Measurements from ENCODE around the gene TSPAN14. TPM values are rescaled to one million over a fixed set of nuclear protein-coding genes. Genes with fewer than 3 reads are reported as not detected.

TSPAN14 gene
- total and polyA plus RNA-seq, 2 of the 13 experiments (the other 11 are each of a cell fraction or from before 2014, with no cell fraction given): 24.1 to 80.6 TPM

DNA sequence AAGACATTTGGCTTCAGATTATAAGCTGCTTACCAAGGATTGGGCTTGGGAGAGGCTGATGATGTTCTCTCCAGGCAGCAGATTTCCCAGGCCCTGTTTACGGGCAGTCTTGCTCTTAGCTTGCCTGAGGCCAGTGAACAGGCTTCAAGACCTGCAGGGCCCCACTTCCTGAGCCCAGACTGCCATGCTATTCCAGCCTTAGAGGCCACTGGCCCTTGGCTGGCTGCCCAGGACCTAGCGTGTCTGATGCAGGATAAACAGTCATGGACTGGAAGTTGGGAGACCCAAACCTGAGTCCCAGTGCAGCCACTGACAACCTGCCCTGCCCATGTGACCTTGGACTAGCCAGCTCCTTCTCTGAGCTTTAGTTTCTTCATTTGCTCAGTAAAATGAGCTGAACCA lies 42.8 kb upstream of the TSPAN14 start (continued):
- TF ChIP-seq ELF4 (CRISPR knock-in tag; IDR thresholded peaks at IDR 0.05; ENCODE audit: borderline replicate concordance): no peak
- TF ChIP-seq JUN (CRISPR knock-in tag; IDR thresholded peaks at IDR 0.05): no peak
- TF ChIP-seq RBM22 (optimal IDR thresholded peaks at IDR 0.05; ENCODE audit: low read length): no peak
- TF ChIP-seq, protein P1, sequence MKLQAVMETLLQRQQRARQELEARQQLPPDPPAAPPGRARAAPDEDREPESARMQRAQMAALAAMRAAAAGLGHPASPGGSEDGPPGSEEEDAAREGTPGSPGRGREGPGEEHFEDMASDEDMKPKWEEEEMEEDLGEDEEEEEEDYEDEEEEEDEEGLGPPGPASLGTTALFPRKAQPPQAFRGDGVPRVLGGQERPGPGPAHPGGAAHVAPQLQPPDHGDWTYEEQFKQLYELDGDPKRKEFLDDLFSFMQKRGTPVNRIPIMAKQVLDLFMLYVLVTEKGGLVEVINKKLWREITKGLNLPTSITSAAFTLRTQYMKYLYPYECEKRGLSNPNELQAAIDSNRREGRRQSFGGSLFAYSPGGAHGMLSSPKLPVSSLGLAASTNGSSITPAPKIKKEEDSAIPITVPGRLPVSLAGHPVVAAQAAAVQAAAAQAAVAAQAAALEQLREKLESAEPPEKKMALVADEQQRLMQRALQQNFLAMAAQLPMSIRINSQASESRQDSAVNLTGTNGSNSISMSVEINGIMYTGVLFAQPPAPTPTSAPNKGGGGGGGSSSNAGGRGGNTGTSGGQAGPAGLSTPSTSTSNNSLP (IDR thresholded peaks at IDR 0.05; ENCODE audit: low read depth, low read length): no peak
- no peak for TF ChIP-seq ZNF883 (CRISPR knock-in tag; IDR thresholded peaks at IDR 0.05; ENCODE audit: not compliant biosample characterization)
- TF ChIP-seq ZNF10 (CRISPR knock-in tag; IDR thresholded peaks at IDR 0.05; ENCODE audit: borderline replicate concordance, low read depth): no peak
- no peak for TF ChIP-seq ZSCAN20 (CRISPR knock-in tag; IDR thresholded peaks at IDR 0.05; ENCODE audit: borderline replicate concordance)
- no peak for TF ChIP-seq MAFF (IDR thresholded peaks at IDR 0.05; ENCODE audit: low read depth, low read length)
- TF ChIP-seq HDAC6 (IDR thresholded peaks at IDR 0.05; ENCODE audit: low read depth, low read length): no peak
- TF ChIP-seq ZNF790 (CRISPR knock-in tag; IDR thresholded peaks at IDR 0.05; ENCODE audit: borderline replicate concordance): no peak
- TF ChIP-seq, protein P2, sequence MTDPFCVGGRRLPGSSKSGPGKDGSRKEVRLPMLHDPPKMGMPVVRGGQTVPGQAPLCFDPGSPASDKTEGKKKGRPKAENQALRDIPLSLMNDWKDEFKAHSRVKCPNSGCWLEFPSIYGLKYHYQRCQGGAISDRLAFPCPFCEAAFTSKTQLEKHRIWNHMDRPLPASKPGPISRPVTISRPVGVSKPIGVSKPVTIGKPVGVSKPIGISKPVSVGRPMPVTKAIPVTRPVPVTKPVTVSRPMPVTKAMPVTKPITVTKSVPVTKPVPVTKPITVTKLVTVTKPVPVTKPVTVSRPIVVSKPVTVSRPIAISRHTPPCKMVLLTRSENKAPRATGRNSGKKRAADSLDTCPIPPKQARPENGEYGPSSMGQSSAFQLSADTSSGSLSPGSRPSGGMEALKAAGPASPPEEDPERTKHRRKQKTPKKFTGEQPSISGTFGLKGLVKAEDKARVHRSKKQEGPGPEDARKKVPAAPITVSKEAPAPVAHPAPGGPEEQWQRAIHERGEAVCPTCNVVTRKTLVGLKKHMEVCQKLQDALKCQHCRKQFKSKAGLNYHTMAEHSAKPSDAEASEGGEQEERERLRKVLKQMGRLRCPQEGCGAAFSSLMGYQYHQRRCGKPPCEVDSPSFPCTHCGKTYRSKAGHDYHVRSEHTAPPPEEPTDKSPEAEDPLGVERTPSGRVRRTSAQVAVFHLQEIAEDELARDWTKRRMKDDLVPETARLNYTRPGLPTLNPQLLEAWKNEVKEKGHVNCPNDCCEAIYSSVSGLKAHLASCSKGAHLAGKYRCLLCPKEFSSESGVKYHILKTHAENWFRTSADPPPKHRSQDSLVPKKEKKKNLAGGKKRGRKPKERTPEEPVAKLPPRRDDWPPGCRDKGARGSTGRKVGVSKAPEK (CRISPR knock-in tag; IDR thresholded peaks at IDR 0.05; ENCODE audit: borderline replicate concordance): no peak
- 0 out of 2 replicates have a peak, but pooled peaks have one; percentile 37 for TF ChIP-seq FOXA3 (CRISPR knock-in tag; IDR thresholded peaks at IDR 0.05)
- no peak for TF ChIP-seq DMAP1 (CRISPR knock-in tag; IDR thresholded peaks at IDR 0.05)
- no peak for TF ChIP-seq ZFP36L2 (CRISPR knock-in tag; IDR thresholded peaks at IDR 0.05)
- TF ChIP-seq ZNF431 (CRISPR knock-in tag; IDR thresholded peaks at IDR 0.05; ENCODE audit: borderline replicate concordance, low read depth): no peak
- TF ChIP-seq, protein P3, sequence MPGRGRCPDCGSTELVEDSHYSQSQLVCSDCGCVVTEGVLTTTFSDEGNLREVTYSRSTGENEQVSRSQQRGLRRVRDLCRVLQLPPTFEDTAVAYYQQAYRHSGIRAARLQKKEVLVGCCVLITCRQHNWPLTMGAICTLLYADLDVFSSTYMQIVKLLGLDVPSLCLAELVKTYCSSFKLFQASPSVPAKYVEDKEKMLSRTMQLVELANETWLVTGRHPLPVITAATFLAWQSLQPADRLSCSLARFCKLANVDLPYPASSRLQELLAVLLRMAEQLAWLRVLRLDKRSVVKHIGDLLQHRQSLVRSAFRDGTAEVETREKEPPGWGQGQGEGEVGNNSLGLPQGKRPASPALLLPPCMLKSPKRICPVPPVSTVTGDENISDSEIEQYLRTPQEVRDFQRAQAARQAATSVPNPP (CRISPR knock-in tag; IDR thresholded peaks at IDR 0.05): no peak
- TF ChIP-seq RFX1 (IDR thresholded peaks at IDR 0.05): no peak
- no peak for TF ChIP-seq SP5 (CRISPR knock-in tag; IDR thresholded peaks at IDR 0.05; ENCODE audit: borderline replicate concordance, low read depth)
- TF ChIP-seq, protein P4, sequence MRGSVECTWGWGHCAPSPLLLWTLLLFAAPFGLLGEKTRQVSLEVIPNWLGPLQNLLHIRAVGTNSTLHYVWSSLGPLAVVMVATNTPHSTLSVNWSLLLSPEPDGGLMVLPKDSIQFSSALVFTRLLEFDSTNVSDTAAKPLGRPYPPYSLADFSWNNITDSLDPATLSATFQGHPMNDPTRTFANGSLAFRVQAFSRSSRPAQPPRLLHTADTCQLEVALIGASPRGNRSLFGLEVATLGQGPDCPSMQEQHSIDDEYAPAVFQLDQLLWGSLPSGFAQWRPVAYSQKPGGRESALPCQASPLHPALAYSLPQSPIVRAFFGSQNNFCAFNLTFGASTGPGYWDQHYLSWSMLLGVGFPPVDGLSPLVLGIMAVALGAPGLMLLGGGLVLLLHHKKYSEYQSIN (CRISPR knock-in tag; IDR thresholded peaks at IDR 0.05; ENCODE audit: borderline replicate concordance): no peak
- no peak for TF ChIP-seq BRD4 (CRISPR knock-in tag; IDR thresholded peaks at IDR 0.05)
- TF ChIP-seq ZNF30 (CRISPR knock-in tag; IDR thresholded peaks at IDR 0.05): no peak
- no peak for TF ChIP-seq ZNF75D (CRISPR knock-in tag; IDR thresholded peaks at IDR 0.05; ENCODE audit: borderline replicate concordance)
- TF ChIP-seq FOXC1 (CRISPR knock-in tag; IDR thresholded peaks at IDR 0.05; ENCODE audit: borderline replicate concordance): peak; percentile 53; the same call in 1 of the 2 replicates
- TF ChIP-seq MTF2 (CRISPR knock-in tag; IDR thresholded peaks at IDR 0.05; ENCODE audit: borderline replicate concordance): no peak
- no peak for TF ChIP-seq IRX3 (CRISPR knock-in tag; IDR thresholded peaks at IDR 0.05; ENCODE audit: borderline replicate concordance, low read depth)
- no peak for TF ChIP-seq ZNF251 (CRISPR knock-in tag; IDR thresholded peaks at IDR 0.05)
